ENCODE results near the gene SSH2. TPM values are rescaled to one million over a fixed set of nuclear protein-coding genes. Genes with fewer than 3 reads are reported as not detected.

Gene SSH2
- total RNA-seq, 2 donors from 2014 or later: 43.6 to 62.2 TPM

DNA sequence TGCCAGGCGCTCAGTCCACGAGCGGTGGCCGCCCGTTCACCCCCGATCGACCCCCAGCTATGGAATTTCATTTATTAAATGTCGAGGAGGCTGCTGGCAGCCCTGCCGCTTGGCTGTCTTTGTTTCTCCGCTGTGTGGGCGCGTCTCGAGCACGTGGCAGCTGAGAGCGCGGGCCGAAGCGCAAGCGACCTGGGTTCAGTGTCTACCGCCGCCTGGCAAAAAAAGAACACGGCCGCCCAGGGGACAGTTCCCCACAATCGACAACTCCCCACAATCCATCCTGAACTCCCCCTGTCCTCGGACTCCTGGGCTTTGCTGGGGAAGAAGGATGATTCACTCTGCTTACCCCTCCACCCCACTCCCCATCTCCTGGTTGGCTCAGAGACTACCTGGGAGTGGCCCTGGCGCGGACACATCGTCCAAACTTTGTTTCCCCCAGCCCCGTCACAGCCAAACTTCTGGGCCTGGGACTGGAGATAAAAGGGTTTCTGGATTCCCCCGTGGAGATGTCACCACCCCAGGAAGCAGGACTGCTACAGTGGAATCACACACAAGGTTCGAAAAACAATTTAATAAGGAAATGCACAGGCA is 338.8 kb downstream of the SSH2 start:
- H3K9me3 Mint-ChIP-seq: no peaks in the 10 kb centered on the region
- peaks cover 7 to 10% of the 10 kb centered on the region in 2 donors for H3K36me3 Mint-ChIP-seq
- ATAC-seq (peak; percentile 34 to 36), DNase-seq (ENCODE audit: low spot score in 2 of 2) (peak in 1 of 2 donors; percentile 45)
- peak overlapping the region in 1 of 2 donors; percentile 44 for H3K27ac Mint-ChIP-seq

DNA sequence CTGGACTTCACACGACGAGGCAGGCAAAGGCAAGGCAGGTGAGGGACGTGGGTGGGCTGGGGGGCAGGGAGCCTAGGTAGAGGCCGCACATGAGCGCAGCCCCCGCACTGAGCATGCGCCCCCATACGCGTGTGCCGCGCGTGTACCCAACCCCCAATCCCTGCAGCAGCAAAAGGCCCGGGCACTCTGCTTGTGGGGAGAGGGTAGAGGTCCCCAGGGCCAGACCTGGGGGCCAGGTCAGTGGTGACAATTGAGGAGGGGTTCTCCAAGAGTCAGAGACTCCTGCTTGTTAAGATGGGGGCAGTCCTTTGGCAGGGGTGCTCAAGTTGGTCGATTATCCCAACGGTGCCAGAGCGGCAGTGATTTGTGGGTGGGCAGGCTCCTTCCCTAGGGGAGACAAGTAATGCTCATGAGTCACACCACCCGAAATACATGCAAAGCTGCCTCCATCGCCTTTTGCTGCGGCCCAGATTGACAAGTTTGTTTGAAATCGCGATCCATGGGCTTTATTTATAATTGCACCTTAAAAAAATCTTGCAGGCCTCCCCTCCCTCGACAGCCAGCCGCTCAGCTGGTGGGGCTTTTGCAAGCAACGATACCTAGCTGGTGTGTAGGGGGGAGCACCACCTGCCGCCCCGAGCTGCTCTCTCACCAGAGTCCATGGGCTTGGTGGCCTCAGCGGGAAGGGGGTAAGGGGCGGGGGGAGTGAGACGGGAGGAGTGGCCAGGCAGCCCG is 339.4 kb downstream of the SSH2 start:
- Mint-ChIP-seq H3K36me3 (peaks cover 7 to 10% of the 10 kb centered on the region in 2 donors), H3K27ac (peak overlapping the region in 1 of 2 donors; percentile 54), H3K9me3 (no peaks in the 10 kb centered on the region)
- ATAC-seq (peak in 1 of 2 donors; percentile 9), DNase-seq (ENCODE audit: low spot score in 2 of 2) (no peak)

DNA sequence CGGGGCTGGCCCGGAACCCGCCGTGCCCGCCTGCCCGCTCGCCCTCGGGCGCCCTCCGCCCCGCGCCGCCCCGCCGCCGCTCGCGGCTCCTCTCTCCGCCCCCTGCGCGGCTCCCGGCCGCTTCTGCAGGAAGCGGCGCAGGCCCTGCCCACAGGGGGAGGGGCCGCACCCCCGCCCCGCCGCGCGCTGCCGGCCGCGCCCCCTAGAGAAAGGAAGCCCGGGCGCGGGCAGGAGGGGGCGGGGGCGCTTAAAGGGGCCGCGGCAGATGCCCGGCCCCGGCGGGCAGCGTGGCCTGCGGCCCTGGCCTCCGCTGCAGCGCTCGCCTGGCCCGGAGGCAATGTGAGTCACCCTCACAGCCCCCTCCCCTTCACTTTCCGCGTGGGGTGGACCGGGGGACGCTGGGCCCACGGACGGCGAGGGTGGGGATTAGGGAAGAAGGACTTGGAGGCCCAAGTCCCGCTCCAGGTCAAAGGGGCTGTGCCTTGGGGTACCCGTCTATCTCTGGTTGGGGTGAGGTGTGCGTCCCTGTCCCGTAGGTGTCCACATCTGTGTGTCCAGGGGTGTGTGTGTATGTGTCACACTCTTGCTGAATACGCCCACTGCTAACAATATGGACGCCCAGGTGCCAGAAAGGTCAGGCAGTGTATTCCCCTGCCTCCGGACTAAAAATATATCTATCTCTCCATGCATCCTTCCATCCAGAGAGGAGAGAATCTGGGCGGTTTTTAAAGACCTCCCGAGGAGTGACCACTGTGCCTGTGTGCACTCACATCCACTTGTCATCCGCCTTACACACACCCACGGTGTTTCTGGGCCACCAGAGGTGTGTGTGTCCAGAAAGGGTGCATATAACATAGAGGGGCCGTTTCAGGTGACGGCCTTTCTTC is 340.3 kb downstream of the SSH2 start, which contains the start of gene GIT1:
GIT1 (minus strand) TSS at position 125 of the 887 bp plus-strand sequence. CDS start 270 bp downstream, outside the sequence.
- H3K27ac Mint-ChIP-seq: peak within 1 kb of the TSS; percentile 84 to 90
- peaks cover 7 to 10% of the 10 kb centered on the region in 2 donors for H3K36me3 Mint-ChIP-seq
- peak; percentile 65 to 74 for ATAC-seq
- no peaks in the 10 kb centered on the region for H3K9me3 Mint-ChIP-seq
- DNase-seq (ENCODE audit: low spot score in 2 of 2): peak; percentile 80 to 88

DNA sequence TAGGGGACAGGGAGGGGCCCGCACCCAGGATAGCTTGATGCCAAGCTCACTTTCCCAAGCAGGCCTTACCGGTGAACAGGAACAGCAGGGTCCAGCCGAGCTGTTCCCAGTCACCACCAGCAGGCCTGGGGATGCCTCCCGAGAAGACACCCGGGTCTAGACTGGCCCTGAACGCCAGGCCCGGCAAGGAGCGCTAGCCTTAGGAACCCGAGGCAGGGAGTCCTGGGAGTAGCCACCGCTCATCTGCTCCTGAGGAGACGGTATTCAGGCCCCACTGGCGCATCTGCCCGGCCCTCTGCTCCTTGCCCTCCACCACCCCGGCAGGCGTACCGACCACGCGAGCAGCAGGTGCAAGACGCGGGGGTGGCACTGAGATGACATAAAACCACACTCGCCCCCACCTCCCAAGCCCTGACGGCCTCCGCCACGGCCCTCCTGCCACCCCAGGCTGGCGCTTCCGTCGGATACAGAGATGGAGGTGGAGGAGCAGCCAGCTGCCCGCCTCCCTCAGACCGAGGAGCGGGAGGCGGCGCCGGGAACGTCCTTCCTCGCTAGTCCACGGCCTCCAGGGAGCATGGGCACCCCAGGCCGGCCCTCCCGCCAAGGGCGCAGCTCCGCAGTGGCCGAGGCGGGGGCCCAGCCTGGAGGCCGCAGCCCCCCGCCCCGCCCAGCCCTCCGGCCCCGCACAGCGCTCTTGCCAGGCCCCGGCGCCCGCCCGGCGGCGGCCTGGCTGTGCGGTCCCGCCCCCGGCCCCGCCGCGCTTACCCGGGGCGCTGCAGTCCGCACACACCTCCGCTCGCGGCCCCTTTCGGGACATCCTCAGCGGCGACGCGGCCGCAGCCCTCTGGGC is 341.2 kb downstream of the SSH2 start:
- peak; percentile 4 to 13 for ATAC-seq
- Mint-ChIP-seq H3K9me3 (no peaks in the 10 kb centered on the region), H3K27ac (peak overlapping the region; percentile 84 to 90), H3K36me3 (peaks cover 7 to 10% of the 10 kb centered on the region in 2 donors)
- DNase-seq (ENCODE audit: low spot score in 2 of 2): peak in 1 of 2 donors; percentile 51

DNA sequence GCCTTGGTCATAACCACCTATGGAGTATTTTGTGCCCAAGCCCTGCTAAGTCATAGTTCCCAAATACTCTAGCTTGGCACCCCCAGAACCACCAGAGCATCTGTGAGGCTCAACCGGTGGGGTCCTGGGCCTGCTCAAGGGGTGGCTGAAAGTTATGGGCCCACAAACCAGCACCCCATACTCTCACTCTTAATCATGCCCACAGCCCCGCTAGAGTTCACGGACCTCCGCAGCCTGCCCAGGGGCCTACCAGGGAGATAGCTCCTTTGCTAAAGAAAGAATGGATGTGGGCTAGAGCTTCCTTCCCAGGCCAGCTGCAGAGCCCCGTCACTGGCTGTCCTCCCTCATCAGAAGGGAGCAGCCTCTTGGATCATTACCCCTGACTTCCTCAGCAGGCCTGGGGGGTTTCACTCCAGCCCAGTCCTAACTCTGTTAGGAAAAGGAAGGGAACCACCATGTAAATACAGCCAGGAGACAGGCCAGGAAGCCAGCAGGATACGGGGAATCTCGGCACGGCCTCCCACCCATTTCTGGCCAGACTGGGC is 341.9 kb downstream of the SSH2 start:
- Mint-ChIP-seq H3K36me3 (peaks cover 9 to 10% of the 10 kb centered on the region in 2 donors), H3K27ac (peak overlapping the region; percentile 88 to 90), H3K9me3 (no peaks in the 10 kb centered on the region)
- ATAC-seq: no peak
- no peak for DNase-seq (ENCODE audit: low spot score in 2 of 2)

DNA sequence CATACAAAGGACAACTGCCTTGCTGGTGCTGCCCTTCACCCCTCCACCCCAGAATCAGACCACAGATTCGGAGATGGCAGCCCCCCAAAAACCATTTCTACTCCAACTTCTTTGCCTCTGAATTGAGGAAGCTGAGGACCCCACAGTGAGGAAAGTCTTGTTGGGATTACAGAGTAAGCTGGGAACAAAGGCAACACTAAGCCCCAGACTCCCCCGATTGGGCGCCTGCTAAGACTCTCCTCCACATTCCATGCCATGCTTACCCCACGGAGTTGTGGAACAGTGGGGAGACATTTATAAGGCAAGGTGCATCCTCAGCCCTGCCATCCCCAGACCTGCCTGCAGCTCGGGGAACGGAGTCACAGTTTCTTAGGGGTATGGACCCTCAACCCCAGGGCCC is 342.4 kb downstream of the SSH2 start:
- Mint-ChIP-seq H3K27ac (peak overlapping the region in 1 of 2 donors; percentile 90), H3K36me3 (peaks cover 10 to 14% of the 10 kb centered on the region in 2 donors), H3K9me3 (no peaks in the 10 kb centered on the region)
- no peak for DNase-seq (ENCODE audit: low spot score in 2 of 2)
- ATAC-seq: no peak

DNA sequence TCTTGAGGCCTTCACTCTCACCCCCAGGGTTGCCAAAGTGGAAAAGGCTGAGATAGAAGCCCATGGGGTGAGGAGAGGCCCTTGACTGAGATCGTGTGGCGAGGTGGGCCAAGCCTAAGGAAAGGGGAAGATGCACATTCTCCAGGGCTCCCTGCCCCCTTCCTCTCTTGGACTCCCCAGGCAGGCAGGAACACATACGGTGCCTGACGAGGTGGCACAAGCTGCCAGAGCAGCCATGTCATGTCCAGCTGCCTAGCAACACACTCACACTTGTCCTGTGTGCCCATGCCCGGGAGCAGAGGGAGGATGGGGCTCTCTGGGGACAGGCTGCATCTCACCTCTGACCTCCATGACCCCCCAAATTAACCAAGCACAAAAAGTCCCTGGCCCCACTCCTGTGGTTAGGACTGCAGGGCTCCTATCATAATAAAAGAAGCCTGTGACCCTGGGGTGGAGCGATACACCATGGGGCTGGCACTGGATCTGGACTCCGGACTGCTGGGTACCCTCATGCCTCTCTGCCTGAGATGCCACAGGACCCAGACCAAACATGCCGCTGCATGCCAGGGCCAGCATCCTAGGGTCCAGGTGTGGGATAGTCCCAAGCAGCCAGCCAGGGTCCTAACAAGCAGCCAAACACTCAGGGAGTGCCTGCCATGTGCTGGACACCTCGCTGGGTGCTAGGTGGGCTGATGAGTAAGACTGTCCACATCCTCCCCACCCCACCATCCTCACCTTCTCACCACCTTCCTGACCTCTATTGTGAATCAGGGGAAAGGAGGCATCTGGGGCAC is 343.2 kb downstream of the SSH2 start:
- Mint-ChIP-seq H3K27ac (peak overlapping the region in 1 of 2 donors; percentile 90), H3K36me3 (peaks cover 10 to 19% of the 10 kb centered on the region in 2 donors), H3K9me3 (no peaks in the 10 kb centered on the region)
- DNase-seq (ENCODE audit: low spot score in 2 of 2): no peak
- ATAC-seq: no peak

DNA sequence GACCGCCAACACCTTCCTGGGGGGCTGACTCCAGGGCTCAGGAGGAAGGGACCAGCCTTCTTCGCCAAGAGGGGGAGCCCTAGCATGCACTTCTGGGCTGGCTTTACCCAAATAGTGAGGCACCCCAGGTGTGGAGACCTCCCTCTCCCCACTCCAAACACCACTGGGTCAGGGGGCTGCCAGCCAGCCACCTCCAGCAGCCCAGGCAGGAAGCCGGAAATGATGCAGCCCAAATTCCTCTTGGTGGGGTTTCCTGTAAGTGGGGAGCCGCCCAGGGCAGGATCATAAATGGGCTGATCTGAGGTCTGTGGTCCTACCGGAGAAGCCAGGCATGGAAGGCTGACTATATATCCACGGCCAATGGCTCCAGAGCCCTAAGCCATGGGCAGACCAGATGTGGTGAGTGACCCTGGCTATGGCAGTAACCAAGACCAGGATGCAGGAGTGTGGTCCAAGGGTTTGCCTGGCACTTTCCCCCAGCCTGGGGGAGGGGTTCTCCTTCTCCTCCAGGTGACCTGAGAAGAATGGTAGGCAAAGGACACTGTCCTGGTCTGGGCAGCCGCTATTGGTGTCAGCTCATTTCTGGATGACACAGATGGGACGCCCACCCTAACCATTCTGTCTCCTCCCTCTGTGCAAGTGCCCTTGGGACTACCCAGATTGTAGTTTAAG is 344.8 kb downstream of the SSH2 start:
- no peak for DNase-seq (ENCODE audit: low spot score in 2 of 2)
- Mint-ChIP-seq H3K9me3 (no peaks in the 10 kb centered on the region), H3K36me3 (peaks cover 20 to 30% of the 10 kb centered on the region in 2 donors), H3K27ac (peak overlapping the region; percentile 89 to 90)
- ATAC-seq: no peak

DNA sequence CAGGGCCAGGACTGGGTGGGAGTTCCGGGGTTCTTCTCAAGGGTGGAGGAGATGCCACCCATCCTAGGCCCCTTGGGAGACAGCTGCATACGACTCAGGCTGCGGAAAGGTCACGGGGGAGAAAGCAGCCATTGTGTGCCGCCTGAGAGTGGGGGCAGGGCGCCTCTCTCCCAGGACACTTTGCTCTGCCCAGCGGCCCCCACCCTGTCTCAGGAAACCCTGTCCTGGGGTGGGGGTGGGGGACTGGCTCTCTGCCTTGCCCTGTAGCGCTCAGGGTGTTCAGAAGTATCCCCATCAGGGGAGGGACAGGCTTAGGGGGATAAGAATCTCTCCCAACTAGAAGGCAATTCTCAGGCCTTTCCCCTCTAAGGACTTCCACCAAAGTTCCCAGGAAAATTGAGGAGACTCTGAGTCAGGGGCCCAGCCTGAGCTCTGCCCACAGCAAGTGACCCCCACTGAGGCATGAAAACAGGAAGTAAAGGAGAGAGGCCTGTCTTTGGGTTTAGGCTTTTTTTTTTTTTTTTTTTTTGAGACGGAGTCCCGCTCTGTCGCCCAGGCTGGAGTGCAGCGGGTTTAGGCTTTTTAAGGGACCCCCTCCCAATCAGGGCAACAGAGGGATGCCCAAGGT is 345.5 kb downstream of the SSH2 start:
- DNase-seq (ENCODE audit: low spot score in 2 of 2): no peak
- peaks cover 25 to 34% of the 10 kb centered on the region in 2 donors for H3K36me3 Mint-ChIP-seq

DNA sequence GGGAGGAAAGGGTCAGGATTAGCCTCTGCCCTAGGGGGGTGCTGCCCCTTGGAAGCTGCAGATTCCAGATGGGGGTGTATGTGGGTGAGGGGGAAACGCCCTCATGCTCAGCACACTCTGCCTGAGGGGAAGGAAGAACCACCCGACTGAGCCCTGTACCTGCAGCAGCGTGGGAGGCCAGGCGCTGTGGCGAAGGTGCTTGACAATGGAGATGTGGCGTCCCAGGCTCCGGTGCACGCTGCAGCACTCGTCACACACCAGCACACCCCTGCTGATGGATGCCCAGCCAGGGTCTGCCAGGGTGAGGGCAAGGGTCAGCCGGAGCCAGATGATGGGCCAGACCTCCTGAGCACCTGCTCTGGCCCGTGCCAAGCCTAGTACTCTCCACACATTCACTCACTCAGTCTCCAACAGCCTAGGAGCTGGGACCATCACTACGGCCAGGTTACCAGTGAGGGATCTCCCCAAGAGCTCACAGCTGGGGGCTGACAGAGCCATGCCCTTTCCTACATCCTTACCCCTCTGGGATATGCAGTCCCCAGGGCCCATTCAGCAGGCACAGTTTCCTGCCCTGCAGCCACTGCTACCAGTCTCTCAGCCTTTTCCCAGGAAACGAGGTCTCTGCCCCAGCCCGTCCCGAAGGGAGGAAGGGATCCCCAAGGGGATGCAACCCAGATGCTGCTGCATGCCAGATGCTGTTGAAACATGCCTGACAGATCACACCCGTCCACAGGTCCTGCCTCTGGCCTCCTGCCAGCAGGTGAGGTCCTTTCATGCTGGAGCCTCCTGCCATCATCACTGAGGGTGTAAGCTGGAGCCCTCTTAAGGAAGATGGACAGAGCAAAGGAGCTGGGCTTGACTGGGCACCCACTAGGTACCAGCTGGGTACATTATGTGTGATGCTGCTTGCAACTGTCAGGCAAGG is 346.4 kb downstream of the SSH2 start:
- H3K9me3 Mint-ChIP-seq: no peaks in the 10 kb centered on the region
- H3K36me3 Mint-ChIP-seq: peaks cover 24 to 34% of the 10 kb centered on the region in 2 donors
- ATAC-seq (no peak), DNase-seq (ENCODE audit: low spot score in 2 of 2) (no peak)
- H3K27ac Mint-ChIP-seq: peak overlapping the region; percentile 72 to 90

More for the DNA sequence above, 345.5 kb downstream of the SSH2 start:
- ATAC-seq: no peak
- H3K9me3 Mint-ChIP-seq: no peaks in the 10 kb centered on the region
- peak overlapping the region; percentile 89 to 90 for H3K27ac Mint-ChIP-seq

DNA sequence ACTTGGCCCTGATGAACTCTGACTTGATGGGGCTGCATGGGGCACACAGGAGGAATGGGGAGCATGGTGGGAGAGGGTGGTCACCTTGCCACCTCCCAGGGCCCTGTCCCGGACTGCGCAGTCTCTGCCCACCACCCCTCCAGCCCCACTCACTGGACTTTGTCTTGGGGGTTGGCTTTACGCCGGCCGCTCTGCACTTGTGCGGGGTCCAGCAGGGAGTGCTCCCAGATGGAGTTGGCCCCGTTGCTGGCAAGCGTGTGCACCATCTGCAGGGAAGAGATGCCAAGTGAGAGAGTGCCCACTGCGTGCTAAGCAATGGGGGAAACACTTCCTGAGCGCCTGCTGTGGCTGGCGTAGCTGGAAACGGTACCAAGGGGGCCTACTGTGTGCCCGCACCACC is 347.3 kb downstream of the SSH2 start:
- peaks cover 16 to 28% of the 10 kb centered on the region in 2 donors for H3K36me3 Mint-ChIP-seq
- ATAC-seq (no peak), DNase-seq (ENCODE audit: low spot score in 2 of 2) (no peak)
- H3K9me3 Mint-ChIP-seq: no peaks in the 10 kb centered on the region
- peak overlapping the region in 1 of 2 donors; percentile 90 for H3K27ac Mint-ChIP-seq

DNA sequence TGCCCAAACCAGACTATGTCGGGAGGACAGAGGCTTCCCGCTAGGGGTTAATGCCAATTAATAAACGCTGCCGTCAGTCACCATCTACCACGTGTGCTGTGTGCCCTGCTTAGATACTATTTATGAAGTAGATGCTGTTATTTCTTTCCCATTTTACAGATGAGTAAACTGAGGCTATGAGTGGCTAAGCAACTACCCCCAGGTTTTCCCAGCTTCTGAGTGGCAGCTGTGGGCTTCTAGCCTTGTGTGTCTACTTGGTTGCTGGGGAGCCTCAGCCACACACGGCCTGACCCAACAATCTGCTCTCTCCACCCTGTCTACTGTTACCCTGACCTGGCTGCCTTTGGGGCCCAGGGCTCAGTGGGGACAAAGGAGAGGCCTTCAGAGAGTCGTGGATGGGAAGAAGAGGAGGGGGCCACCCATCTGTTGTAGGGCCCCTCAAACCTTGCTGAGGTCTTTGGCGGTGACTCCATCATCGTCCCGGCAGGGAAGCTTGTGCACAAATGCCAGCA is 347.7 kb downstream of the SSH2 start:
- no peak for ATAC-seq
- Mint-ChIP-seq H3K9me3 (no peaks in the 10 kb centered on the region), H3K36me3 (peaks cover 15 to 28% of the 10 kb centered on the region in 2 donors), H3K27ac (peak overlapping the region in 1 of 2 donors; percentile 90)
- no peak for DNase-seq (ENCODE audit: low spot score in 2 of 2)
